IMR-90 (cell line): Measurements from ENCODE around the gene GAS7.

ENCODE experiments used
- CEBPB ChIP-seq: IDR thresholded peaks from 2 replicates; pipeline ENCODE4 v1.6.1; 2012; ENCODE audit warnings: low read depth, low read length, improper control_type of control experiment
- CHD1 ChIP-seq: IDR thresholded peaks from 2 replicates; pipeline ENCODE4 v1.6.1; 2012; ENCODE audit warnings: low read depth, low read length, improper control_type of control experiment
- CTCF ChIP-seq: conservative IDR thresholded peaks from 2 replicates; pipeline ENCODE4 v1.5.1; 2012; ENCODE audit warnings: mild to moderate bottlenecking, low read depth, low read length, improper control_type of control experiment
- MAFK ChIP-seq: IDR thresholded peaks from 2 replicates; pipeline ENCODE4 v1.6.1; 2012; ENCODE audit warnings: low read depth, low read length, improper control_type of control experiment
- MXI1 ChIP-seq: IDR thresholded peaks from 2 replicates; pipeline ENCODE4 v1.6.1; 2012; ENCODE audit warnings: low read depth, mild to moderate bottlenecking, low read length, moderate library complexity, borderline replicate concordance
- POLR2A ChIP-seq: IDR thresholded peaks from 2 replicates; pipeline ENCODE4 v1.6.1; 2012; ENCODE audit warnings: mild to moderate bottlenecking, low read depth, low read length
- SMC3 ChIP-seq: fragments of 150-350 bp; IDR thresholded peaks from 2 replicates; pipeline ENCODE4 v1.6.1; 2016; ENCODE audit warnings: low read depth, mild to moderate bottlenecking, antibody characterized with exemption, low read length, moderate library complexity

- TF ChIP-seq SMC3 (no peak), MXI1 (no peak), CTCF (no peak), POLR2A (no peak), CHD1 (no peak), MAFK (no peak), CEBPB (no peak)
Observed at GRCh38 chr17:10219193-10219592, 20.8 kb upstream of the GAS7 start.
